Left renal pelvis (tissue), 4 donors: ENCODE results near the gene C19orf25. TPM values are rescaled to one million over a fixed set of nuclear protein-coding genes. Genes with fewer than 3 reads are reported as not detected.
A peak's percentile ranks its signal among the peaks of the same experiment; 100 is the strongest.
"Not testable (repeated sequence)": the region's sequence is repeated elsewhere in the genome, so short reads cannot be mapped to it uniquely, and the experiment has no call there.

Source experiments
- DNase-seq, 4 donors: peaks; one replicate each; pipeline ENCODE4 v3.0.0-alpha.2; 2013; ENCODE audit warnings: low read depth in 4 of 4, low spot score in 3 of 4
- polyA plus RNA-seq, 4 donors: library from polyadenylated mRNA; unstranded; fragments of 120-200 nt; gene quantifications; one replicate each; pipeline ENCODE4 v1.2.1, GENCODE V29; 2013; ENCODE audit not compliant: insufficient read length in 4 of 4

C19orf25 gene
- polyA plus RNA-seq, 4 donors, result 16.5 to 37.0 (median 21.9) TPM

DNA sequence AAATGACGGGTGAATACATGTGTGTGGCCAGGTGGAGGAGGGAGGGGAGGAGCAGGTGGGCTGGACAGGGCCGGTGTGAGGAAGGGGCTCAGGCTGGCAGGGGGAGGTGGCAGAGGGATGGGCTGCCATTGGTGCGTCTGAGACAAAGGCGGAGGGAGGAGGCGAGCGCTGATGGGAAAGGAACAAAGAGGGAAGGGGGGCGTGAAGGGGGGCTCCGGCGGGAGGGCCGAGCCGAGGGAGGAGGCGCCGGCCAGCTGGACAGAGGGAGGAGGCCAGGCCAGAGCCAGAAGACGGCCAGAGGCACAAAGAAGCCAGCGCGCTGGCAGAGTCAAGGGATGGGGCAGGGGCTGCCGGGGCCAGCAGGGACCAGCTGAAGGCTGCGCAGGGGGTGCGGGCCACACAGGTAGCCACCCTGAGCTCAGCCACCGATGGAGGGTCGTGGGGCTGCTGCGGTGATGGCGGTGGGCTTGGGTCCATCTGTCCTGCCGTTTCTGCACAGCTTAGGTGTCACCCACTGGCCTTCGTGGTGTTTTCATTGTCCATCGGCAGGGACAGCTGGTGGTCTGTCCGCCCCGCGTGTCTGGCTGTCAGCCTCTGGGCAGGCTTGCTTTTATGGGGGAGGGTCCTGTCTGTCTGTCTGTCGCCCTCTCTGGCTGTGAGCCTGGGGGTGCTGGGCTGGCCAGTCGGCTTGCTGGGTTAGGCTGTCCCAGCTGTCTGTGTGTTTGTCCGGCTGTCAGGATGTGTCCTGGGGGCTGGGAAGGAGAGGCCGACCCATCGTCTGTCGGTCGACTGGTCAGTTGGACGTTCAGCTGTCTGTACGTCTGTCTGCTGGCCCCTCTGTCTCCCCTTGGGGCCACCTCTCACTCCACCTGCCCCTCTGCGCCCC, 26.9 kb downstream of the C19orf25 start:
- no peak for DNase-seq

DNA sequence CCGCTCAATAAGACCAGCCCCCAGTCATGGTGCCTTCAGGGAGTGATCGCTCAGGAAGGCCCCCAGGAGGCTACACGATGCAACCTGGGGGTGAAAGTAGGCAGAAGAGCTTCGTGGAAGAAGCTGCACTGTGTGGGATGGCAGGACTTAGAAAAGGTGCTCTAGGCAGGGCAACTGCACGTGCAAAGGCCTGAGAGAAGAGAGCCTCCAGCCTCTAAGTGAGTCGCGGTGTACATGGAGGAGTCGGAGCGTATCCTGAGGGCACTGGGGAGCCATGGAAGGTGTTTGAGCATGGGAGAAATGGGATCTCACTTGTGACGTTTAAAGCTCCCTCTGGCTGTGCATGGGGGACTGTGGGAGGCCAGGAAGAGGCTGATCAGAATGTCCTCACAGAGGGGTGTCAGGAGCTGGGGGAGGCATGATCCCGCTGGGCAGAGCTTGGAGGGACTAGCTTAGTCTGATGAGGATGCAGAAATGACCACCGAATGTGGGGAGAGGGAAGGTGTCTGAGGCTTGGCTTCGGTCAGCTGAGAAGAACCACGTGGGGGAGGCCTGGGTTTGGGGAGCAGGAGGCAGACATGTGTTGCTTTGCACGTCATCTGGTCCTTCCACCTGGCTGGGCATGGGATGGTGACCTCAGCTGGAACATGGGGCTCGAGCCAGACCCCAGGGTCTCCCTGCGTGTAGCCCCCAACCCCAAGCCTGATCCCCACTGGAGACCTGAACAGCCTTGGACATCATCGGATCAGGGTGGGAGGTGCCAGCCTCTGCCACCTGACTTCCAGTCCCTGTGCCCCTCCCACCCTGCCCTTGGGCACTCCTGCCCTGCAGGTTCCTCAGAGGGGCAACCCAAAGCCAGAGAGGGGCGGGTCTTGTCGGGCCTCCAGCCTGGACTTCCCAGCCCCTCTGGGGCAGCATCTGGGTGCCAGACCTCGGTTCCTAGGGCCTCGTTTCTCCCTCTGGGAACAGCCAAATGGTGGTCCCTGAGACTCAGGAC, 28.0 kb downstream of the C19orf25 start:
- no peak for DNase-seq

DNA sequence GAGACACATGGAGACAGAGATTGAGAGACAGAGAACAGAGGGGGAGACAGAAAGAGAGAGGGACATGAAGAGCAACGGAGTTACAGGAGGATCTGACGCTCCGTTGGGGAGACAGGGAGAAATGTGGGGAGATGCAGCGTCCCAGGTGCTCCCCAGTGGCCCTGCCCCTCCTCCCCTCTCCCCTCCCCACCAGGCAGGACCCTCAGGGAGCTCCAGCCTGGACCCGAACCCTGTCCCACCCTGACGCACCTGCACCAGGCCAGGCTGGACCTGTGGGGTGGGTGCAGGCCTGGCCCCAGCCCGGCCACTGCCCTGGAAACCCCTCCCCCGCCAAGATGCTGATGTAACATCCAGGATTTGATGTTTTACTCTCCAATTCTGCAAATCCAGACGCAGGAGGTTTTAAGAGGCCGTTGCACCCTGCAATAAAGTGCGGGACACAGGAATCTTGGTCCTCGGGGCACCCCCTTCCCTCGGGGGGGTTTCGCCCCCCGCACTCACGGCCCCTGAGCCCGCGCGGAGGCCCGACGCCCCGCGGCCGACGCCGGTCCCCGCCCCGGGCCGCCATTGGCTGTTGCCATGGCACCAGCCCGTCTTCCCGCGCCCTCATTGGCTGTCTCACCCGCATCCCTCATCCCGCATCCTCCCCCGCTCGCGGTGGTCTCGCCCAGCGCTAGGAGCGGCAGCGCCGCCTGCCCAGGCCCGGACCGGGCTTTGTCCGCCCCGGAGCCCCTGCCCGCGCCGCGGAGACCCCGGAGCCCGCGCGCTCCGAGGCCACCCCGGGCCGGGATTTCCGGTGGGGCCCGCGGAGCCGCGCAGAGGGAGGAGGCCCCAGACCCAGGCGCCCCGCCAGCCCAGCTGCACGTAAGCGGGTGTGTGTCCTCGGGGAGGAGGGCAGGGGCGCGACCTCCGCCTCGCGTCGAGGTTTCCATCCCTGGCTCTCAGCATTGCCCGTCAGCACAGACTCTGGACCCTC, 29.3 kb downstream of the C19orf25 start, which contains the start of gene APC2:
Gene APC2, plus strand, starts transcription at position 655 of the 976 bp plus-strand sequence. CDS start 2,881 bp downstream, outside the sequence.
- DNase-seq, result no peak

DNA sequence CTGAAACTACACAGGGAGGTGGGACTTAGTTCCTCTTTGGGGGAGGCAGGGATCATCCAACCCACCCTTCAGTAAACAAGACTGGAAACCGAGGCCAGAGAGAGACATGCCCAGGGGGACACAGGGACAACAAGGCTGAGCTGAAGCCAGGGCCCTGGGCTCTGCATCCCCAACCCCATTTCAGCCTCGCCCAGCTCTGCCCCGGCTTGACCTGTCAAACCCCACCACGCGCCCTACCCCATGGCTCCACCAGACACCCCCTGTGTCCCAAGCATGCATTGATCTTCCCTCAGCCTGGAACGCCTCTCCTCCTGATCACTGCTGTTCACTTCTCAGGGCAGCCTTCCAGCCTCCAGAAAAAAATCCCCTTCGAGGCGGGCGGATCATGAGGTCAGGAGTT, 31.1 kb downstream of the C19orf25 start:
- DNase-seq, result no peak

DNA sequence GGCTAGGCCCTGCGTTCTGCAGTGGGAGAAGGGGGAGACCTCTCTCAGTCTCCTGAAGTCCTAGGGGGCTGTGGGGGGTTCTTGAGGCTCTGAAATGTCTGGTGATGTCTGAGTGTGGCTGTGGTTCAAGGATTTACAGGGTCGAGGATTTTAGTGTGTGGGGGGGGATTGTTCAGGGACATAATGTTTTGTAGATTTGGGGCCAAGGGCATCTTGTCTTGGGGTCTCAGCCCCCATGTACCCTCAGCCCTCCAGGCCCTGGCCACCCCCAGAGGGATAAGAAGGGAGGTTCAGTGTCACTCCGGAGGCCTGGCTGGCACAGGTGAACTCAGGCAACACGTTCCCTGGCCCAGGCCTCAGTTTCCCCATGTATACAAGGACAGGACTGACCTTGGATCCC, 31.5 kb downstream of the C19orf25 start:
- DNase-seq, result no peak

DNA sequence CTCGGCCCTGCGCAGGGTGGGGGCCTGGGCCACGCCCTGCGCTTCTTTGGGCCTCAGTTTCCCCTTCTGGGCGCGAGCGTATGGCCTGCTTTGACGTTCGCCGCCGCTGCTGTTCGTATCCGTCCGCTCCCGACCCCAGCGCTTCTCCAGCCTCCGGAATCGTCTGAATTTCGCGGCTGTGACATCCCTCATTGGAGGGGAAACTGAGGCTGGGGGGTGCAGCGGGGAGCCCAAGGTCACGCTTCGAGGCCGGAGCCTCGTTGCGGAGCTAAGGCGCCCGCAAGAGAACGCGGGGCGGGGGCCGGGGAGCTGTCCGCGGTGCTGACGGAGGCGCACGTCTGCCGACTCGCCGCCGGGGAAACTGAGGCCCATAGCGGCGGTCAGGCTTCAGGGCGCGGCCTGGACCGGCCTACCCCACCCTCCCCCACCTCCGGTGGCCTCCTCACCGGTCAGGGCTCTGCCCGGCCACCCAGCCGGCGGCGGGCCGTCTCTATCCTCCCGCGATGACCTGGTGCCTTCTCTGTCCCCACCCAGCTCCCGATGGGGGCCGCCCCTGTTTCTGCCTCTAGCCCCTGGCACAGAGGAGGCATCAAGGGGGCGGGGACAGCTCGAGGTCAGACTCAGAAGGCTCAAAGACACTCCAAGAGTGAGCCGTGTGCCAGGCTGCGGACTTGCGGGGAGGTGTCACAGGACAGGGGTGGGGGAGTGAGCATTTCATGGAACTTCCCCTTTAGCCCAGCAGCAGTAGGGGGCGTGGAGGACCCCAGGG, 32.1 kb downstream of the C19orf25 start:
- no peak for DNase-seq

DNA sequence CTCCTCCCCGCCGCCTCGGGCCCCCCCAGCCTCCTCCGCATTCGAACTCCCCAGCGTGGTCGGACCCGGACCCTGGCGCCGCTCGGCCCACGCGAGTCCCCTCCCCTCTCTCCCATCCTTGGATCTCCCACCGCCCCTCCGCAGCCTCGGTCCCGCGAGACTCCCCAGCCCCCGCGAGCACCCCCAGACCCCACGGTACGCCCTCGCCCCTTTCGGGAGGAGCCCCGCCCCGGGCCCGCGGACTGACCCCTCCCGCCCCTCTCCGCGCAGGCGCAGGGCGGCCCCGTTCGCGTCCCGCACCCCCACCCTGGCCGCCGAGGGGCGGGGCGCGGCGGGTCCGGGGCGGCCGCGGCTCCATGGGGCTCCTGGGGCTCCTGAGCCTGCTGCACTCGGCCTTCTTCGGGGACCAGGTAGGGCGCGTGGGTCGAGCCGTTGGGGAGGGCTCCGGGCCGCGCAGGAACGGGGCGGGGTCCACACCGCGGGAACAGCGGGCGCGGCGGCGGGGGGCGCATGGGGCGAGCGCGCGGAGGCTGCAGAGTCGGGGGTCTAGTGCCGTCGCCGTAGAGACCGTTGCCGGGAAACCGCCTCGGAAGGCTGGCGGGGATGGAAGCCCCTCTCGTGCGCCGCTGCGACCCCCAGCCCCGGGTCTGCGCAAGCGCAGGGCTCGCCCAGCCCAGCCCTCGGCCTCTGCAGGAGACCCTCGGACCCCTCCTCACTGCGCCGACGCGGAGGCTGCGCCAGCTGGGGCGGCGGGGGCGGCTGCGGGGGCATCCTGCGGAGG, 32.9 kb downstream of the C19orf25 start:
- no peak for DNase-seq

DNA sequence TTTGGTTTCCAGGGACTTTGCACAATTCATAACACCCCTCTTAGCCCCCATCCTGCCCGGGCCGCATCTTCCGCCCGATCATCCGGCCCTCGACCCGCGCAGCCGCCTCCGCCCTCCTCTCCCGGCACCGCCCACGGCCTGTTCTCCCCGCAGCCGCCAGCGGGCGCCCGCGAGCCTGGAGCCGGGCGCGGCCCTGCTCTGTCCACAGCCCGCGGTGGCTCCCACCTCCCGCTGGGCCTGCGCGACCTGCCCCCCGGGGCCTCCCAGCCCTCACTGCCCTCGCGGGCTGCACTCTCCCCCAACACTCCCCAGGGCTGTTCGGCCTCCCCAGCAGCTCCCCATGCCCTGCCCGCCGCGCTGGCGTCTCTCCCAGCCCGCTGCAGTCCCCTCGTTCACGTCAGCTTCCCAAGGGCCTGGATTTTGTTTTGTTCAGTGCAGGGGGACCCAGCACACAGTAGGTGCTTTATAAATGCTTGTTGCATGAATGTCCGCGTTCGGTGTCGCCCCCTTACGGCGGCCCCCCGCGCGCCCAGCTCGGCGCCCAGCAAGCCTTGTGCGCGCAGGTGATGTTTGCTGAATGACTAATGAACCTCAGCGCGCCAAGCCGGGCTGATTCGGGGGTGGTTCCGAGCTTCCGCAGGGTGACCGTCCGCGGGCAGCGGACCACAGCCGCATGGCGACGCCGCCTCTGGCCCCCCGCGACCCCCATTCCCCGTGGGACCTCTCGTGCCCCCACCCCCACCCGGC, 33.7 kb downstream of the C19orf25 start:
- DNase-seq, result no peak

DNA sequence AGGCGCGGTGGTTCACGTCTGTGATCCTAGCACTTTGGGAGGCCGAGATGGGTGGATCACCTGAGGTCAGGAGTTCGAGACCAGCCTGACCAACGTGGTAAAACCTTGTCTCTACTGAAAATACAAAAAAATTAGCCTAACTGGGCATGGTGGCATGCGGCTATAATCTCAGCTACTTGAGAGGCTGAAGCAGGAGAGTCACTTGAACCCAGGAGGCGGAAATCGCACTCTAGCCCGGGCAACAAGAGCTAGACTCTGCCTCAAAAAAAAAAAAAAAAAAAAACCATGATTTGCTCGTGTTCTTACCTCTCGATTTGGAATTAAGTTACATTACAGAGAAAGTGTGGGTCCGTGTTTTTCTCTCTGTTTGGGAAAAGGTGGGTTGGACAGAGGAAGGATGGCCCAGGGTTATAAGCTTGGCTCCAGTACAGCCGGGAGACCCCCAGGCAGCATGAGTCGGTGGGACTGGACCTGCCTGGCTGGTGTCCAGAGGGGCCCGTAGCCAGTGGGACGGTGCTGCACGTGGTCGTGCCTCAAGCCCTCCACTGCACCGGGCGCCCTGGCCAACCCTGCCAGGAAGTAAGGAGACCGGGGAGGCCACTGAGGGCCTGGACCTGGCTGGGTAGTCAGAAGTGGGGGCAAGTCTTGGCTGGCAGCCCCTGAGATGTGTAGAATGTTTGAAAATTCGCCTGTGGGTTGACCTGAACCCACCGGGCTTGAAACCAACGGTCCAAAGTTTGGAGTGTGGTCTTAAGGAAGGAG, 37.2 kb downstream of the C19orf25 start:
- no peak for DNase-seq

DNA sequence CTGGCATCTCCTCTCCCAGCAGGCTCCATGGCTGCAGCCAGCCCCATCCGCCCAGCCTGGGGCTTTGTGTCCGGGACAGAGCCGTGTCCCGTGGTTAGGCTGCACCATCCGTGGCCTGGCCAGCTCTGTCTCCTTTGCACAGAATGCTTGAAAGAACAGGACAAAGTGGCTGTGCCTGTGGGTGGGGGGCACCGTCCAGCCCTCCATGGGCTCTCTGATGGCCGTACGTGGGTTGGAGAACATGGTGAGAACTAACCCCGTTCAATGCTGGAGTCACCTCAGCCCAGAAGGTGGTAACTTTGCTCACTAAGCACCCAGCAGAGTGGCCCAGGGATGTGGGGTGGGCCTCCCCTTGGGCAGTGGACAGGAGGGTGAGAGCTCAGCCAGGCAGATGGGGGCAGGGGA, 38.0 kb downstream of the C19orf25 start:
- DNase-seq, result no peak

DNA sequence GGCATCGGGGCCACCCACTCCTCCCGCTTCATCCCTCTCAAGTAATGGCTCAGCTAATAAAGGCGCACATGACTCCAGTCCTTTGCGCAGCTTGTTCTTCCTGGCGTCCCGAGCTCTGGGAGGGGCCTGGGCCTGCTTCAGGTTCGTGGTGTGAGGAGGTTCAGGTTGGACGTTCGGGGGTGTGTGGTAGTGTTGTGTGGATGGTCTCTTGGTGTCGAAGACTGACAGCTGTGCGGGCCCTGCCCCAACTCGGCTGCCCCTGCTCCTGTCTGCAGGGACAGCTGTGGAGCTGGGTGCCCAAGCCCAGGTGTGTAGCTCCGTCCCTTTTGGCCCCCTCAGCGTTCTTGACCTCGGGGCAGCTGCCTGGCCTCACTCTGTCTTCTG, 38.6 kb downstream of the C19orf25 start:
- DNase-seq, result no peak

DNA sequence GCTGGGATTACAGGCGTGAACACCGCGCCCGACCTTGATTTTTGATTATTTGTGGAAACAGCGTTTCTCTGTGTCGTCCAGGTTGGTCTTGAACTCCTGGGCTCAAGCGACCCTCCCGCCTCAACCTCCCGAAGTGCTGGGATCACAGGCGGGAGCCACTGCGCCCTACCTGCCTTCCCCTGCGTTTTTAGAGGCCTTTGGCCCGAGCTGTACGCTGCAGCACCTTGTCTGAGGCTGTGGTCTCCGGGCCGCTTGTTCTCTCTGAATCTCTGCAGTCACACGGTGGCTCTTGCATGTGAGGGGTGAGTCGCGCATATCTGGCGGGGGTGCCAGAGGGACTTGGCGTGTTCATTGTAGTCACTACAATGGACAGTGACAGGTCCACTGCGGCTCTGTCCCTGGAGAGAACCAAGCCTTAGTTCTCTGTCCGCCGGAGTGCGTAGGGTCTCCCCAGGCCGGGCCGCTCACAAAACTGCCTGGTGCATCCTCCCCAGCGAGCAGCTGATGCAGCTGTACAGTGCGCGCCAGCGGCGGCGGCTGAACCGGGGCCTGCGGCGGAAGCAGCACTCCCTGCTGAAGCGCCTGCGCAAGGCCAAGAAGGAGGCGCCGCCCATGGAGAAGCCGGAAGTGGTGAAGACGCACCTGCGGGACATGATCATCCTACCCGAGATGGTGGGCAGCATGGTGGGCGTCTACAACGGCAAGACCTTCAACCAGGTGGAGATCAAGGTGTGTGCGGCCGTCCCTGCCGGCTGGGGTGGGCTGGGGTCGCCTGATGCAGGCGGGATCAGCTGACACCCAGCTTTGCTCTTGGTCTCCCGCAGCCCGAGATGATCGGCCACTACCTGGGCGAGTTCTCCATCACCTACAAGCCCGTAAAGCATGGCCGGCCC, 39.2 kb downstream of the C19orf25 start:
- not testable (repeated sequence) for DNase-seq

DNA sequence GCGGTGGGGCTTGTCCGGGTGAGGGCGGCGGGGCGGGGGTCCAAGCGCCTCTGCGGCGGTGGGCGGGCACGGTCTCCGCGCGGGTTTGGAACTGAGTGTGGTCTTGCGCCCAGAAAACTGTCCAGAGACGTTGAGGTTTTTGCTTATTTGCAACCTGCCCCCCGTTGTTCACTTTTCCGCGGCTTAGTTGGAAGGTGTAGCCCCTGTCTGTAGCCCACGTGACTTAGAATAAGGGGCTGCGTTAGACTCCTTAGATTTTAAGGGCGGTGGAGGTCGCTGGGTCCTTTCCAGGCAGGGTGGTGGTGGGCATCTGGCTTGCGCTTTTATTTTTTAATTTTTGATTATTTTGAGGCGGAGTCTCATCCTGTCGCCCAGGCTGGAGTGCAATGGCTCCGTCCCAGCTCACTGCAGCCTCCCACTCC, 40.1 kb downstream of the C19orf25 start:
- DNase-seq, result no peak

DNA sequence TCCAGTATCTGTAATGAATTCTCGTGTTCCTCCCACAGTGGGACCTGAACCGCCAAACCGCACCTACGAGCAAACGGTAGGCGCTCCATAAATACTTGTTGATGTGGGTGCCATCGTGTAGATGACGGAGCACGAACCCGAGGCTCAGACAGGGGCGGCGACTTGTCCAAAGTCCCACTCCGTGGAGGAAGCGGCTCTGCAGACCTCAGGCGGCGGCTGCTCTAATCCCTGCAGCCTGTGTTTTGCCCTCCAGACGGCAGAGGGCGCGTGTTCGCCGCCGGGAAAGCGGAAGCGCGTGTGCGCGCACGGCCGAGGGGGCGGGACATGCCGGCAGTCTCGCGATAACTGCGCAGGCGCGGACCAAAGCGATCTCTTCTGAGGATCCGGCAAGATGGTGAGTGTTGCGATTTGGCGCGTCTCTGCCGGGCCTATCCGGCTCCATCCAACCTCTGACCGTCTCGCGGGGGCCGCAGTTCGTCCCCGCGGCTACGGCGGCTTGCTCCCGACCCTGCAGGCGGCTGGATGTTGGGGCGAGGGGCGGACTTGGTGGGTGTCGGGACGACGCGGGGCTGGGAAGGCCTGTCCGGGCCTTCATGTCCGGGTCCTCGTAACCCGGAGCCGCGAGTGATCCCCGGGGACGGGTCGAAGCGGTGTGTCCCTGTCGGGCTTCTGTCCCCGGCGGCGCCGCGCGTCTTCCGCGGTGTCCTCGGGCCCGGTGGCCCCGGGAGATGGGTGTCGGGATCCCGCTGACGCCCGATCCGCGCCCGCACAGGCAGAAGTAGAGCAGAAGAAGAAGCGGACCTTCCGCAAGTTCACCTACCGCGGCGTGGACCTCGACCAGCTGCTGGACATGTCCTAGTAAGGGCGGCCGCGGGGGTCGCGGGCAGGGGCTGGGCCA, 40.7 kb downstream of the C19orf25 start, which contains the start of gene RPS15:
Gene RPS15, plus strand, starts transcription at position 362 of the 898 bp plus-strand sequence. Its CDS starts 30 bp downstream, at position 392.
- DNase-seq, result peak; percentile 88 to 92 (median 90)

DNA sequence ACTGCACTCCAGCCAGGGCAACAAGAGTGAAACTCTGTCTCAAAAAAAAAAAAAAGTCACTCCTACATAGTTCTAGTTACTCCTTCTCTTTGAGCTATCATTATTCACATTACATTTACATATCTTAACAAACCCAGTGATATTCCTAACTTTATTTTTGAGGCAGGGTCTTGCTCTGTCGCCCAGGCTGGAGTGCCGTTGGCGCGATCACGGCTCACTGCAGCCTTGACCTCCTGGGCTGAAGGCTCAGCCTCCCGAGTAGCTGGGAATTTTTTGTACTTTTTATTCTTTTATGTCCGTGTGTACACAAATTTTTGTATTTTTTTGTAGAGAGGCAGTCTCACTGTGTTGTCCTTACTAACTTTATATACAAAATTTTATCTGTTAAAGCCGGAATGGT, 41.4 kb downstream of the C19orf25 start:
- DNase-seq, result no peak
